HCT116 (cell line): ENCODE measurements around the gene LSAMP. TPM values are rescaled to one million over a fixed set of nuclear protein-coding genes. Genes with fewer than 3 reads are reported as not detected.

Experiments
- ATAC-seq: fragments of 200-7000 bp; cut with Tn5 transposase; 2 replicates; pipeline ENCODE4 v1.9.1; 2020; ENCODE audit warnings: mild to moderate bottlenecking, moderate library complexity
- BruUV-seq: library from RNA; stranded (reverse); fragments of 400-500 nt; replicated peaks from 2 replicates; lab custom pipeline; 2021; lab: Mats Ljungman, UMichigan
- CTCF ChIA-PET: fragments of 300-600 bp; sonication (Branson Sonifier 250); formaldehyde crosslinking; loops from one replicate; lab custom pipeline; 2021; ENCODE audit warnings: antibody characterized with exemption; lab: Charles Lee
- POLR2A ChIA-PET: fragments of 300-600, 350-600 bp; sonication (Branson Sonifier 250); formaldehyde crosslinking; loops from one replicate; lab custom pipeline; 2021; ENCODE audit warnings: antibody characterized with exemption; lab: Charles Lee
- RAD21 ChIA-PET, 2 experiments: fragments of 300-600 bp; sonication (Branson Sonifier 250); formaldehyde crosslinking; loops; one replicate each; lab custom pipeline; 2023; ENCODE audit warnings: low total read pairs in 2 of 2; ENCODE audit not compliant: uncharacterized antibody in 2 of 2, unreplicated experiment in 2 of 2, low non-redundant PET in 1 of 2; lab: Charles Lee
- DNase-seq: peaks from one replicate; pipeline ENCODE4 v3.0.0-alpha.2; 2010; ENCODE audit warnings: low read depth, low spot score
- H2AFZ ChIP-seq: fragments of 200-600 bp; shearing (Covaris generic), sonication (generic); 2 replicates; pipeline ENCODE4 v1.6.1; 2017; ENCODE audit warnings: low read depth, mixed run types, mixed read lengths, antibody characterized with exemption, low read length; ENCODE audit not compliant: poor library complexity, severe bottlenecking
- H3K27ac ChIP-seq: 2 replicates; pipeline ENCODE4 v1.5.1; 2012; ENCODE audit warnings: low read depth, low read length
- H3K27me3 ChIP-seq: fragments of 200-600 bp; sonication (generic); 2 replicates; pipeline ENCODE4 v1.6.1; 2016; ENCODE audit warnings: mixed run types, low read length, mixed read lengths; ENCODE audit not compliant: insufficient read depth
- H3K36me3 ChIP-seq, 2 experiments: fragments of 200-500 bp in 1 of 2; fragments of 200-600 bp in 1 of 2; sonication (Bioruptor generic) in 1 of 2; sonication (generic) in 1 of 2; 2 replicates each; pipeline versions ENCODE4 v1.5.1 to v1.6.1; 2014 to 2016; ENCODE audit warnings: low read length in 2 of 2, inconsistent platforms in 1 of 2, mixed read lengths in 1 of 2, mixed run types in 1 of 2; ENCODE audit not compliant: insufficient read depth in 2 of 2, control insufficient read depth in 1 of 2
- H3K4me1 ChIP-seq, 2 experiments: fragments of 200-600 bp in 1 of 2; sonication (generic) in 1 of 2; 2 replicates each; pipeline versions ENCODE4 v1.5.1 to v1.6.1; 2012 to 2017; ENCODE audit warnings: low read length in 2 of 2, inconsistent platforms in 1 of 2, mild to moderate bottlenecking in 1 of 2, mixed read lengths in 1 of 2, mixed run types in 1 of 2, moderate library complexity in 1 of 2; ENCODE audit not compliant: insufficient read depth in 2 of 2, control insufficient read depth in 1 of 2
- H3K4me2 ChIP-seq: fragments of 200-600 bp; sonication (generic); 2 replicates; pipeline ENCODE4 v1.6.1; 2017; ENCODE audit warnings: mixed run types, low read length, mixed read lengths
- H3K4me3 ChIP-seq, 2 experiments: fragments of 200-600 bp in 1 of 2; sonication (generic) in 1 of 2; replicated peaks in 1 of 2; 2 replicates each; pipeline ENCODE4 v1.5.1; 2011 to 2016; ENCODE audit warnings: low read length in 2 of 2, control low read depth in 1 of 2, low read depth in 1 of 2, mild to moderate bottlenecking in 1 of 2, mixed read lengths in 1 of 2, mixed run types in 1 of 2
- H3K79me2 ChIP-seq: fragments of 200-600 bp; sonication (generic); 2 replicates; pipeline ENCODE4 v1.6.1; 2017; ENCODE audit warnings: mild to moderate bottlenecking, mixed run types, low read length, moderate library complexity, mixed read lengths; ENCODE audit not compliant: insufficient read depth
- H3K9ac ChIP-seq: fragments of 200-600 bp; sonication (generic); 2 replicates; pipeline ENCODE4 v1.6.1; 2016; ENCODE audit warnings: low read length, mixed read lengths
- H3K9me2 ChIP-seq: fragments of 200-600 bp; sonication (generic), shearing (Covaris generic); 2 replicates; pipeline ENCODE4 v1.6.1; 2017; ENCODE audit warnings: mixed run types, mild to moderate bottlenecking, moderate library complexity; ENCODE audit not compliant: insufficient read depth
- H3K9me3 ChIP-seq, 2 experiments: fragments of 200-500 bp in 1 of 2; fragments of 200-600 bp in 1 of 2; sonication (Bioruptor generic) in 1 of 2; sonication (generic) in 1 of 2; 2 replicates each; pipeline ENCODE4 v1.6.1; 2014 to 2017; ENCODE audit warnings: low read length in 2 of 2, mixed read lengths in 2 of 2, inconsistent platforms in 1 of 2, low read depth in 1 of 2, mild to moderate bottlenecking in 1 of 2, mixed run types in 1 of 2, moderate library complexity in 1 of 2; ENCODE audit not compliant: control insufficient read depth in 1 of 2, insufficient read depth in 1 of 2
- H4K20me1 ChIP-seq: fragments of 200-600 bp; sonication (generic), shearing (Covaris generic); 2 replicates; pipeline ENCODE4 v1.6.1; 2017; ENCODE audit warnings: mixed run types, mild to moderate bottlenecking, moderate library complexity; ENCODE audit not compliant: insufficient read depth
- CBX3 ChIP-seq: IDR thresholded peaks from 2 replicates; pipeline ENCODE4 v1.6.1; 2012; ENCODE audit warnings: low read depth
- EGR1 ChIP-seq: IDR thresholded peaks from 2 replicates; pipeline ENCODE4 v1.6.1; 2012; ENCODE audit warnings: low read depth
- ELF1 ChIP-seq: IDR thresholded peaks from 2 replicates; pipeline ENCODE4 v1.6.1; 2012; ENCODE audit warnings: low read depth, borderline replicate concordance
- EZH2 ChIP-seq: fragments of 200-600 bp; sonication (generic); IDR thresholded peaks from 2 replicates; pipeline ENCODE4 v1.6.1; 2017; ENCODE audit warnings: antibody characterized with exemption, mixed run types
- EZH2phosphoT487 ChIP-seq: fragments of 200-600 bp; IDR thresholded peaks from 2 replicates; pipeline ENCODE4 v1.6.1; 2018; ENCODE audit warnings: antibody characterized with exemption, borderline replicate concordance
- JUND ChIP-seq: IDR thresholded peaks from 2 replicates; pipeline ENCODE4 v1.6.1; 2012
- MAX ChIP-seq: IDR thresholded peaks from 2 replicates; pipeline ENCODE4 v1.6.1; 2012
- POLR2A ChIP-seq: IDR thresholded peaks from 2 replicates; pipeline ENCODE4 v1.7.0; 2011; ENCODE audit warnings: borderline replicate concordance; ENCODE audit not compliant: insufficient read depth, insufficient read length; ENCODE audit errors: extremely low read depth
- RAD21 ChIP-seq: IDR thresholded peaks from 2 replicates; pipeline ENCODE4 v1.6.1; 2012; ENCODE audit warnings: low read depth, mild to moderate bottlenecking
- SP1 ChIP-seq: IDR thresholded peaks from 2 replicates; pipeline ENCODE4 v1.6.1; 2012; ENCODE audit warnings: low read depth
- SRF ChIP-seq: IDR thresholded peaks from 2 replicates; pipeline ENCODE4 v1.6.1; 2012; ENCODE audit warnings: low read depth
- TCF7L2 ChIP-seq: IDR thresholded peaks from 2 replicates; pipeline ENCODE4 v1.7.0; 2011; ENCODE audit warnings: borderline replicate concordance, inconsistent platforms; ENCODE audit not compliant: insufficient read depth, insufficient read length; ENCODE audit errors: extremely low read depth
- YY1 ChIP-seq: IDR thresholded peaks from 2 replicates; pipeline ENCODE4 v1.6.1; 2011; ENCODE audit warnings: low read length, low read depth, moderate library complexity, mild to moderate bottlenecking; ENCODE audit not compliant: insufficient replicate concordance; ENCODE audit errors: extremely low read depth
- ZNF274 ChIP-seq: fragments of 200-500 bp; sonication (Bioruptor generic); IDR thresholded peaks from 2 replicates; pipeline ENCODE4 v1.6.1; 2014; ENCODE audit warnings: mild to moderate bottlenecking, low read depth, low read length, inconsistent platforms
- intact Hi-C: fragments of 100-400 bp; cut with micrococcal nuclease; formaldehyde crosslinking; loops from 2 replicates; pipeline ENCODE4 v1.10.0; 2022
- total RNA-seq: library from RNA; stranded (reverse); gene quantifications from one replicate; pipeline ENCODE4 v1.2.1, GENCODE V29; 2021; ENCODE audit not compliant: unreplicated experiment
- TF ChIP-seq, protein P1 (sequence below): IDR thresholded peaks from 2 replicates; pipeline ENCODE4 v1.6.1; 2012
- TF ChIP-seq, protein P2 (sequence below): IDR thresholded peaks from 2 replicates; pipeline ENCODE4 v1.6.1; 2011; ENCODE audit warnings: mild to moderate bottlenecking, low read length, moderate library complexity; ENCODE audit not compliant: insufficient replicate concordance; ENCODE audit errors: extremely low read depth
- TF ChIP-seq, protein P3 (sequence below), 3 experiments: fragments of 200-600 bp in 1 of 3; sonication (generic) in 1 of 3; IDR thresholded peaks in 2 of 3; conservative IDR thresholded peaks in 1 of 3; 2 replicates each; pipeline ENCODE4 v1.5.1; 2012 to 2017; ENCODE audit warnings: low read depth in 2 of 3, low read length in 2 of 3, antibody characterized with exemption in 1 of 3, borderline replicate concordance in 1 of 3, control low read depth in 1 of 3, mild to moderate bottlenecking in 1 of 3, mixed read lengths in 1 of 3, mixed run types in 1 of 3, moderate library complexity in 1 of 3; ENCODE audit not compliant: insufficient read depth in 1 of 3

The LSAMP gene
- total RNA-seq, 1 experiment from 2014 or later = 0.25 TPM

GRCh38 chr3:116444819-116445310 lies 422 bp downstream of the LSAMP start:
- Histone ChIP-seq H3K9me3 (no peaks in the 10 kb centered on the region), H3K79me2 (no peaks in the 10 kb centered on the region), H3K4me3 (no peak overlapping the region), H2AFZ (no peak overlapping the region), H3K9ac (no peak overlapping the region)
- POLR2A ChIA-PET = no interaction called here
- intact Hi-C loops = no loop called here
- no peak for ATAC-seq
- TF ChIP-seq SRF = no peak
- TF ChIP-seq, protein P1, sequence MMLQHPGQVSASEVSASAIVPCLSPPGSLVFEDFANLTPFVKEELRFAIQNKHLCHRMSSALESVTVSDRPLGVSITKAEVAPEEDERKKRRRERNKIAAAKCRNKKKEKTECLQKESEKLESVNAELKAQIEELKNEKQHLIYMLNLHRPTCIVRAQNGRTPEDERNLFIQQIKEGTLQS = no peak
- no peak for TF ChIP-seq ELF1
- TF ChIP-seq EZH2 = no peak
- no peak for TF ChIP-seq RAD21
- TF ChIP-seq EGR1 = no peak
- TF ChIP-seq, protein P2, sequence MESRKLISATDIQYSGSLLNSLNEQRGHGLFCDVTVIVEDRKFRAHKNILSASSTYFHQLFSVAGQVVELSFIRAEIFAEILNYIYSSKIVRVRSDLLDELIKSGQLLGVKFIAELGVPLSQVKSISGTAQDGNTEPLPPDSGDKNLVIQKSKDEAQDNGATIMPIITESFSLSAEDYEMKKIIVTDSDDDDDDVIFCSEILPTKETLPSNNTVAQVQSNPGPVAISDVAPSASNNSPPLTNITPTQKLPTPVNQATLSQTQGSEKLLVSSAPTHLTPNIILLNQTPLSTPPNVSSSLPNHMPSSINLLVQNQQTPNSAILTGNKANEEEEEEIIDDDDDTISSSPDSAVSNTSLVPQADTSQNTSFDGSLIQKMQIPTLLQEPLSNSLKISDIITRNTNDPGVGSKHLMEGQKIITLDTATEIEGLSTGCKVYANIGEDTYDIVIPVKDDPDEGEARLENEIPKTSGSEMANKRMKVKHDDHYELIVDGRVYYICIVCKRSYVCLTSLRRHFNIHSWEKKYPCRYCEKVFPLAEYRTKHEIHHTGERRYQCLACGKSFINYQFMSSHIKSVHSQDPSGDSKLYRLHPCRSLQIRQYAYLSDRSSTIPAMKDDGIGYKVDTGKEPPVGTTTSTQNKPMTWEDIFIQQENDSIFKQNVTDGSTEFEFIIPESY = no peak
- TF ChIP-seq, protein P3, sequence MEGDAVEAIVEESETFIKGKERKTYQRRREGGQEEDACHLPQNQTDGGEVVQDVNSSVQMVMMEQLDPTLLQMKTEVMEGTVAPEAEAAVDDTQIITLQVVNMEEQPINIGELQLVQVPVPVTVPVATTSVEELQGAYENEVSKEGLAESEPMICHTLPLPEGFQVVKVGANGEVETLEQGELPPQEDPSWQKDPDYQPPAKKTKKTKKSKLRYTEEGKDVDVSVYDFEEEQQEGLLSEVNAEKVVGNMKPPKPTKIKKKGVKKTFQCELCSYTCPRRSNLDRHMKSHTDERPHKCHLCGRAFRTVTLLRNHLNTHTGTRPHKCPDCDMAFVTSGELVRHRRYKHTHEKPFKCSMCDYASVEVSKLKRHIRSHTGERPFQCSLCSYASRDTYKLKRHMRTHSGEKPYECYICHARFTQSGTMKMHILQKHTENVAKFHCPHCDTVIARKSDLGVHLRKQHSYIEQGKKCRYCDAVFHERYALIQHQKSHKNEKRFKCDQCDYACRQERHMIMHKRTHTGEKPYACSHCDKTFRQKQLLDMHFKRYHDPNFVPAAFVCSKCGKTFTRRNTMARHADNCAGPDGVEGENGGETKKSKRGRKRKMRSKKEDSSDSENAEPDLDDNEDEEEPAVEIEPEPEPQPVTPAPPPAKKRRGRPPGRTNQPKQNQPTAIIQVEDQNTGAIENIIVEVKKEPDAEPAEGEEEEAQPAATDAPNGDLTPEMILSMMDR (IDR thresholded peaks at IDR 0.05 in 2 of 3, conservative IDR thresholded peaks at IDR 0.05 in 1 of 3; ENCODE audit: borderline replicate concordance in 1 of 3, insufficient read depth in 1 of 3, low read depth in 2 of 3, low read length in 2 of 3) = no peak
- no peak for TF ChIP-seq ZNF274
- TF ChIP-seq POLR2A = no peak
- TF ChIP-seq EZH2phosphoT487 = no peak
- no peak for TF ChIP-seq CBX3
- no peak for TF ChIP-seq TCF7L2
- no peak for TF ChIP-seq SP1
- TF ChIP-seq JUND = no peak
- no peak for TF ChIP-seq YY1
- no peak for TF ChIP-seq MAX
- TF ChIP-seq, all 23 proteins: peak for 0
- Histone ChIP-seq H3K4me2 (no peak overlapping the region), H3K27ac (no peak overlapping the region), H3K27me3 (peaks cover 14% of the 10 kb centered on the region; the same call in 1 of the 2 replicates), H3K9me2 (no peaks in the 10 kb centered on the region), H3K36me3 (no peaks in the 10 kb centered on the region), H3K4me1 (no peaks in the 10 kb centered on the region), H4K20me1 (no peaks in the 10 kb centered on the region)
- BruUV-seq = no TSS peak
- DNase-seq = no peak
- RAD21 ChIA-PET = no interaction called here
- CTCF ChIA-PET = no interaction called here
